ENCODE measurements around the gene MSRB3.

MSRB3 gene

DNA sequence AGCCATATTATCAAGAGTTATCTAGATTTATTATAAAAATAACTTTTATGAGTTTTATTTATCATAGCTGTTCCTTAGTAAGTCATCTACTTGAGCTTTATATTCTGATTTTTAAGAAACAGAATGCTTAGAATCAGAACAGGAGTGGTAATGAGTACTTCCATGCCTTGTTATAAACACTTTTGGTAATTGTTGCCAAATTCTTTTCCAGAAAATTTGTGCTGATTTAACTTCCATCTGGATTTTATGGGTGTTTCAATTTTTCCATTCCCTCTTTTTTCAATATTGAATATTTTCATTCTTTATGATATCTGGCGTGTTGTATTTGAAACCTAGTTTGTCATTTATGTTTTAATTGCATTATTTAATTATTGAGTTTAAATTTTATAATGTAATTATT, 131.2 kb downstream of the MSRB3 start:
- H3K36me3 ChIP-seq (ENCODE audit: insufficient read depth), result no peaks in the 10 kb centered on the region
- no peaks in the 10 kb centered on the region for H3K4me1 ChIP-seq (ENCODE audit: low read depth, poor library complexity, severe bottlenecking)
- H2AFZ ChIP-seq (ENCODE audit: low read depth), result no peak overlapping the region
- no peaks in the 10 kb centered on the region for H3K79me2 ChIP-seq (ENCODE audit: insufficient read depth, low read depth)
- no peaks in the 10 kb centered on the region for H4K20me1 ChIP-seq (ENCODE audit: insufficient read depth)
- H3K9ac ChIP-seq, result no peak overlapping the region
- H3K27ac ChIP-seq, result no peak overlapping the region
- no peaks in the 10 kb centered on the region for H3K27me3 ChIP-seq (ENCODE audit: insufficient read depth, low read depth)
- H3K4me3 ChIP-seq (IDR thresholded peaks at IDR 0.05; ENCODE audit: insufficient read depth, low read depth, low read length), result no peak overlapping the region
- TF ChIP-seq, protein P1, sequence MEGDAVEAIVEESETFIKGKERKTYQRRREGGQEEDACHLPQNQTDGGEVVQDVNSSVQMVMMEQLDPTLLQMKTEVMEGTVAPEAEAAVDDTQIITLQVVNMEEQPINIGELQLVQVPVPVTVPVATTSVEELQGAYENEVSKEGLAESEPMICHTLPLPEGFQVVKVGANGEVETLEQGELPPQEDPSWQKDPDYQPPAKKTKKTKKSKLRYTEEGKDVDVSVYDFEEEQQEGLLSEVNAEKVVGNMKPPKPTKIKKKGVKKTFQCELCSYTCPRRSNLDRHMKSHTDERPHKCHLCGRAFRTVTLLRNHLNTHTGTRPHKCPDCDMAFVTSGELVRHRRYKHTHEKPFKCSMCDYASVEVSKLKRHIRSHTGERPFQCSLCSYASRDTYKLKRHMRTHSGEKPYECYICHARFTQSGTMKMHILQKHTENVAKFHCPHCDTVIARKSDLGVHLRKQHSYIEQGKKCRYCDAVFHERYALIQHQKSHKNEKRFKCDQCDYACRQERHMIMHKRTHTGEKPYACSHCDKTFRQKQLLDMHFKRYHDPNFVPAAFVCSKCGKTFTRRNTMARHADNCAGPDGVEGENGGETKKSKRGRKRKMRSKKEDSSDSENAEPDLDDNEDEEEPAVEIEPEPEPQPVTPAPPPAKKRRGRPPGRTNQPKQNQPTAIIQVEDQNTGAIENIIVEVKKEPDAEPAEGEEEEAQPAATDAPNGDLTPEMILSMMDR (conservative IDR thresholded peaks at IDR 0.05; ENCODE audit: low read depth, low read length), result no peak
- no peak overlapping the region for H3K4me2 ChIP-seq

DNA sequence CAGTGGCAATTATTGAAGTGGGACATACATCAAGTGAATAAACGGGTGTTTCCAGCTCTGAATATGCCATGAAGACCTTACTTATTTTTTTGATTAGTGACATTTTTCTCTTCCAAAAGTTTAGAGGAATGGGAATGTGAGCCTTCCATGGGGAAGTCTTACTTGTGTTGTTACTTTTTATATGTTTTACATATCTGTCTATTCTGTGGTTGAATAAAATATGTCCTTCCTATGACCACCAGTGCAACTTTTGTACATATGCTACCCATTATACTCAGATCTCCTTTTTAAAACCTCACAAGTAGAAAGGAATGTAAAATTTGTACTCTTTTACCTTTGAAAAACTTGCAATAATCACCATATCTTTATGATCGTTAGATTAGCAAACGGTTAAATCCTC, 132.7 kb downstream of the MSRB3 start:
- no peak overlapping the region for H3K4me3 ChIP-seq (IDR thresholded peaks at IDR 0.05; ENCODE audit: insufficient read depth, low read depth, low read length)
- no peaks in the 10 kb centered on the region for H3K36me3 ChIP-seq (ENCODE audit: insufficient read depth)
- no peaks in the 10 kb centered on the region for H3K27me3 ChIP-seq (ENCODE audit: insufficient read depth, low read depth)
- H3K79me2 ChIP-seq (ENCODE audit: insufficient read depth, low read depth), result no peaks in the 10 kb centered on the region
- TF ChIP-seq, protein P1 (conservative IDR thresholded peaks at IDR 0.05; ENCODE audit: low read depth, low read length), result no peak
- H3K9ac ChIP-seq, result no peak overlapping the region
- H3K4me2 ChIP-seq, result no peak overlapping the region
- H2AFZ ChIP-seq (ENCODE audit: low read depth), result no peak overlapping the region
- no peaks in the 10 kb centered on the region for H4K20me1 ChIP-seq (ENCODE audit: insufficient read depth)
- H3K4me1 ChIP-seq (ENCODE audit: low read depth, poor library complexity, severe bottlenecking), result no peaks in the 10 kb centered on the region
- no peak overlapping the region for H3K27ac ChIP-seq

DNA sequence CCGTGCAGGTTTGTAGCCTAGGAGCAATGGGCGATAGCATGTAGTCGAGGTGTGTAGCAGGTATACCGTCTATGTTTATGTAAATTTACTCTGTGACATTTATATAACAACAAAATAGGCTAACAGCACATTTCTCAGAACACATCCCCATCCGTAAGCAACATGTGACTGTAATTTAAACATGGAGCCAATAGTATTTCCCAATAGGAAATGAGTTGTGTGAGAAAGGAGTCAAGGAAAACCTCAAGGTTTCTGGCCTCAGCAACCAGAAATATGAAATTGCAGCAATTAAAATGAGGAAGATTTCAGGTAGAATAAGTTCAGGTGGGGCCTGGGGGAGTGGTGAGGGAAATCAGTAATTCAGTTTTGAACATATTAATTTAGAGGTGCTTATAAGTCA, 136.0 kb downstream of the MSRB3 start:
- Histone ChIP-seq H4K20me1 (ENCODE audit: insufficient read depth) (no peaks in the 10 kb centered on the region), H3K4me2 (no peak overlapping the region), H3K36me3 (ENCODE audit: insufficient read depth) (no peaks in the 10 kb centered on the region), H2AFZ (ENCODE audit: low read depth) (no peak overlapping the region), H3K9ac (no peak overlapping the region), H3K4me1 (ENCODE audit: low read depth, poor library complexity, severe bottlenecking) (no peaks in the 10 kb centered on the region), H3K4me3 (IDR thresholded peaks at IDR 0.05; ENCODE audit: insufficient read depth, low read depth, low read length) (no peak overlapping the region), H3K27ac (no peak overlapping the region), H3K79me2 (ENCODE audit: insufficient read depth, low read depth) (no peaks in the 10 kb centered on the region), H3K27me3 (ENCODE audit: insufficient read depth, low read depth) (no peaks in the 10 kb centered on the region)
- TF ChIP-seq, protein P1 (conservative IDR thresholded peaks at IDR 0.05; ENCODE audit: low read depth, low read length), result no peak

DNA sequence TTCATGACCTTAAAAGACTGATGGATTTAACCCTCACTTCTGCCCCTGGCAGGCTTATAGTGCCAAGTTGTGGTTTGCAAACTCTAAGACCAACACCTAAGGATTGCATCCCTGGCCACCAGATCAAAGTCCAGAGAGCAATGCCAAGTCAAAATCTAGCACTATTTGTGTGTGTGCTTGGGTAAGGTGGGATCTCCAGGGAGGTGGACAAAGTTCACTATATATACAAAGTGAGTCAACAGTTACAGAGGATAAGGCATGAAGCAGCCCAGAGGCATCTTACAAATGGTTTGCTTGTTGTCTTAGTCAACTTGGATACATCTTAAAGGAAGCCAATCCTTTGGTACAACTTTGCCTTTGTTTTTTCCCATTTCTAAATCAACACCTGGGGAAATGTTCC, 137.3 kb downstream of the MSRB3 start:
- no peak overlapping the region for H3K4me2 ChIP-seq
- H3K36me3 ChIP-seq (ENCODE audit: insufficient read depth), result no peaks in the 10 kb centered on the region
- H3K4me3 ChIP-seq (IDR thresholded peaks at IDR 0.05; ENCODE audit: insufficient read depth, low read depth, low read length), result no peak overlapping the region
- no peak overlapping the region for H2AFZ ChIP-seq (ENCODE audit: low read depth)
- no peaks in the 10 kb centered on the region for H3K79me2 ChIP-seq (ENCODE audit: insufficient read depth, low read depth)
- H3K9ac ChIP-seq, result no peak overlapping the region
- H3K27me3 ChIP-seq (ENCODE audit: insufficient read depth, low read depth), result no peaks in the 10 kb centered on the region
- no peaks in the 10 kb centered on the region for H3K4me1 ChIP-seq (ENCODE audit: low read depth, poor library complexity, severe bottlenecking)
- H3K27ac ChIP-seq, result no peak overlapping the region
- TF ChIP-seq, protein P1 (conservative IDR thresholded peaks at IDR 0.05; ENCODE audit: low read depth, low read length), result no peak
- H4K20me1 ChIP-seq (ENCODE audit: insufficient read depth), result no peaks in the 10 kb centered on the region
